Heart left ventricle (tissue), 16 donors: ENCODE measurements around the gene TGFBR3. TPM values are rescaled to one million over a fixed set of nuclear protein-coding genes. Genes with fewer than 3 reads are reported as not detected.
A peak's percentile ranks its signal among the peaks of the same experiment; 100 is the strongest.

ENCODE experiments used
- ATAC-seq, 4 donors: fragments of 200-7000 bp; cut with Tn5 transposase; one replicate each; pipeline ENCODE4 v1.9.1; 2020 to 2022; ENCODE audit warnings: moderate library complexity in 4 of 4, mild to moderate bottlenecking in 3 of 4, moderate number of reproducible peaks in 1 of 4
- DNase-seq, 5 donors: peaks; one replicate each; pipeline ENCODE4 v3.0.0-alpha.2; 2020
- H3K27ac ChIP-seq, 12 donors: fragments of 200-600 bp; sonication (generic) in 4 of 12; one replicate each; pipeline versions ENCODE4 v1.5.0 to v1.8.0; 2016 to 2022; ENCODE audit warnings: mild to moderate bottlenecking in 2 of 12
- H3K27me3 ChIP-seq, 9 donors: fragments of 200-600 bp; sonication (generic) in 2 of 9; one replicate each; pipeline versions ENCODE4 v1.5.1 to v1.8.0; 2016 to 2022; ENCODE audit warnings: mild to moderate bottlenecking in 3 of 9
- H3K36me3 ChIP-seq, 9 donors: fragments of 200-600 bp; sonication (generic) in 2 of 9; one replicate each; pipeline versions ENCODE4 v1.5.0 to v1.8.0; 2018 to 2022; ENCODE audit warnings: mild to moderate bottlenecking in 2 of 9
- H3K4me1 ChIP-seq, 12 donors: fragments of 200-600 bp; sonication (generic) in 4 of 12; one replicate each; pipeline versions ENCODE4 v1.5.0 to v1.8.0; 2016 to 2022; ENCODE audit warnings: mild to moderate bottlenecking in 3 of 12
- H3K4me3 ChIP-seq, 12 donors: fragments of 200-600 bp; sonication (generic) in 4 of 12; one replicate each; pipeline versions ENCODE4 v1.5.0 to v1.8.0; 2017 to 2022; ENCODE audit warnings: mild to moderate bottlenecking in 9 of 12, moderate library complexity in 4 of 12
- H3K9me3 ChIP-seq, 12 donors: fragments of 200-600 bp; sonication (generic) in 4 of 12; one replicate each; pipeline versions ENCODE4 v1.5.0 to v1.8.0; 2016 to 2022; ENCODE audit warnings: mild to moderate bottlenecking in 1 of 12
- CTCF ChIP-seq, 12 donors: fragments of 200-600 bp; sonication (generic) in 4 of 12; IDR thresholded peaks; one replicate each; pipeline versions ENCODE4 v1.5.0 to v1.8.0; 2018 to 2022; ENCODE audit warnings: antibody characterized with exemption in 12 of 12, mild to moderate bottlenecking in 5 of 12
- POLR2A ChIP-seq, 2 donors: fragments of 450-650 bp; IDR thresholded peaks; one replicate each; pipeline ENCODE4 v1.6.1; 2017; ENCODE audit warnings: antibody characterized with exemption in 2 of 2, mild to moderate bottlenecking in 2 of 2, moderate library complexity in 2 of 2
- WGBS, 4 donors: extraction: QIAGEN DNeasy Blood & Tissue Kit in 2 of 4; methylation state at CpG; one replicate each; pipeline versions ENCODE4 v1.1.5 to v1.1.7; 2013 to 2018; 5-methylcytosine and 5-hydroxymethylcytosine counted together
- intact Hi-C, 10 donors: fragments of 100-400 bp; cut with DNase I; formaldehyde crosslinking; loops; one replicate each; pipeline versions ENCODE4 v1.11.1 to v1.14.2; 2022
- polyA plus RNA-seq, 2 donors: library from polyadenylated mRNA; stranded (reverse); fragments of 200-250 nt; gene quantifications; one replicate each; pipeline ENCODE4 v1.2.3, GENCODE V29; 2013
- total RNA-seq, 9 donors: library from RNA; depleted of rRNA in 2 of 9; stranded (reverse); fragments of >200 nt in 2 of 9; fragmentation: NEBNext Ultra II Directional in 3 of 9; extraction: Animal tissue kit (Norgen Biotek cat#: 25700) in 3 of 9; gene quantifications; one replicate each; pipeline versions ENCODE4 v1.1.0 to v1.2.4, GENCODE V29; 2016 to 2023
- donor health status: ischemic (EF 13 %, LVEDD 7.1; RV severe dilation, severe dysfunction).
- donor health status: healthy with polysubstance abuse.
- donor health status: DM: no; HTN: yes; CAD: no.
- donor health status: DM: no; HTN: no; CAD: no.
- donor health status: ischemic (EF 25% LVEDD 6.9; RV normal size, moderate dysfunction).
- donor health status: ischemic (EF 25% LVEDD 5.7; RV mildly dilated, moderate dysfunction).
- donor health status: healthy.
- donor health status: DM: yes; HTN: yes; CAD: no.
- donor health status: ischemic (EF 35%, LVEDD 5.7; RV mildly dilated, moderate dysfunction).
- donor health status: nonischemic (EF 11% LVEDD 7.7; RV severe dilation, severe dysfunction).
- donor health status: DM: yes; HTN: yes; CAD: no.
- donor health status: PGD.
- donor health status: ischemic (EF 29% LVEDD 5.4; RV normal size, mild dysfunction).
- donor health status: nonischemic (EF 23%, LVEDD 6.1; RV moderate dilation, normal function).

The TGFBR3 gene
- total and polyA plus RNA-seq, 11 donors, result 6.9 to 51.8 (median 22.7) TPM

GRCh38 chr1:91730801-91731732 lies 154.9 kb downstream of the TGFBR3 start:
- peak overlapping the region in 4 of 12 donors; percentile 30 to 92 (median 47) for H3K27ac ChIP-seq
- H3K9me3 ChIP-seq, result no peaks in the 10 kb centered on the region
- peak in 4 of 5 donors; percentile 56 to 70 (median 68) for DNase-seq
- H3K4me3 ChIP-seq, result no peak overlapping the region
- intact Hi-C loops, result loop anchor here in 4 of 10 donors (5.0 to 10.0 kb wide), 3 partner anchors 34 to 154 kb away; partner anchors contain the start of gene TGFBR3 (in 2 of the 4)
- peak in 3 of 4 donors; percentile 52 to 82 (median 56) for ATAC-seq
- peaks cover 0 to 36% (median 5%) of the 10 kb centered on the region in 9 donors for H3K36me3 ChIP-seq
- H3K4me1 ChIP-seq, result peaks cover 0 to 78% (median 43%) of the 10 kb centered on the region in 12 donors
- 47 to 58% (median 51%) methylated on average over 11 to 15 of the region's 15 CpGs for WGBS, 4 donors
- TF ChIP-seq POLR2A (IDR thresholded peaks at IDR 0.05), result no peak
- no peak for TF ChIP-seq CTCF (IDR thresholded peaks at IDR 0.05)
- H3K27me3 ChIP-seq, result no peaks in the 10 kb centered on the region

- no peak overlapping the region for H3K4me3 ChIP-seq
- H3K27ac ChIP-seq, result peak overlapping the region in 3 of 12 donors; percentile 20 to 92 (median 42)
- peaks cover 0 to 36% (median 5%) of the 10 kb centered on the region in 9 donors for H3K36me3 ChIP-seq
- intact Hi-C loops, result loop anchor here in 5 of 10 donors (5.0 to 10.0 kb wide), 4 partner anchors 32 to 155 kb away; partner anchors contain the start of gene TGFBR3 (in 2 of the 5)
- WGBS, 4 donors, result 88 to 95% (median 90%) methylated on average over 11 of the region's 11 CpGs
- ATAC-seq, result no peak
- DNase-seq, result no peak
- no peaks in the 10 kb centered on the region for H3K9me3 ChIP-seq
- TF ChIP-seq CTCF (IDR thresholded peaks at IDR 0.05) (no peak), POLR2A (IDR thresholded peaks at IDR 0.05) (no peak)
- H3K4me1 ChIP-seq, result peaks cover 0 to 78% (median 51%) of the 10 kb centered on the region in 12 donors
- H3K27me3 ChIP-seq, result no peaks in the 10 kb centered on the region
These were observed 156.2 kb downstream of the TGFBR3 start for GRCh38 chr1:91729621-91730358.

GRCh38 chr1:91727763-91728162 lies 158.2 kb downstream of the TGFBR3 start:
- 46 to 58% (median 54%) methylated on average over 2 of the region's 2 CpGs for WGBS, 4 donors
- peaks cover 0 to 29% (median 4%) of the 10 kb centered on the region in 9 donors for H3K36me3 ChIP-seq
- H3K4me1 ChIP-seq, result peaks cover 0 to 75% (median 49%) of the 10 kb centered on the region in 12 donors
- ATAC-seq (no peak), DNase-seq (no peak)
- no peak for TF ChIP-seq CTCF (IDR thresholded peaks at IDR 0.05)
- no peak for TF ChIP-seq POLR2A (IDR thresholded peaks at IDR 0.05)
- H3K27ac ChIP-seq, result peak overlapping the region in 4 of 12 donors; percentile 13 to 92 (median 52)
- no peaks in the 10 kb centered on the region for H3K9me3 ChIP-seq
- intact Hi-C loops, result loop anchor here in 1 of 10 donors (10.0 kb wide), 1 partner anchor 63 kb away; no protein-coding TSS in a partner anchor
- no peak overlapping the region for H3K4me3 ChIP-seq
- no peaks in the 10 kb centered on the region for H3K27me3 ChIP-seq
